Kidney tubule cell (primary cell): ENCODE measurements around the gene GALNT7.

Experiments used
- DNase-seq: peaks from one replicate; pipeline ENCODE4 v3.0.0-alpha.2; 2018; ENCODE audit warnings: low spot score

GALNT7 gene

GRCh38 chr4:173235050-173235449 lies 66.4 kb downstream of the GALNT7 start:
- no peak for DNase-seq

GRCh38 chr4:173236301-173236700 lies 67.7 kb downstream of the GALNT7 start:
- no peak for DNase-seq

GRCh38 chr4:173237152-173237551 lies 68.5 kb downstream of the GALNT7 start:
- DNase-seq: no peak

GRCh38 chr4:173237762-173238161 lies 69.2 kb downstream of the GALNT7 start:
- no peak for DNase-seq

- DNase-seq: no peak
These were observed 72.1 kb downstream of the GALNT7 start for GRCh38 chr4:173240696-173241095.

GRCh38 chr4:173242466-173243250 lies 74.0 kb downstream of the GALNT7 start:
- peak; percentile 74 for DNase-seq

GRCh38 chr4:173243321-173243720 lies 74.7 kb downstream of the GALNT7 start:
- DNase-seq: peak; percentile 84

GRCh38 chr4:173243917-173244658 lies 75.5 kb downstream of the GALNT7 start:
- no peak for DNase-seq

- no peak for DNase-seq
These were observed 77.3 kb downstream of the GALNT7 start for GRCh38 chr4:173245952-173246351.

GRCh38 chr4:173246719-173247118 lies 78.1 kb downstream of the GALNT7 start:
- no peak for DNase-seq

- no peak for DNase-seq
These were observed 78.7 kb downstream of the GALNT7 start for GRCh38 chr4:173247321-173247720.

GRCh38 chr4:173248690-173249089 lies 80.1 kb downstream of the GALNT7 start:
- no peak for DNase-seq

GRCh38 chr4:173252024-173252935 lies 83.7 kb downstream of the GALNT7 start:
- peak; percentile 100 for DNase-seq

- DNase-seq: no peak
These were observed 85.0 kb downstream of the GALNT7 start for GRCh38 chr4:173253561-173253960.

GRCh38 chr4:173254646-173255045 lies 86.0 kb downstream of the GALNT7 start:
- DNase-seq: no peak

GRCh38 chr4:173256825-173257224 lies 88.2 kb downstream of the GALNT7 start:
- DNase-seq: no peak

- peak; percentile 70 for DNase-seq
These were observed 89.4 kb downstream of the GALNT7 start for GRCh38 chr4:173257732-173258717.

- DNase-seq: no peak
These were observed 90.3 kb downstream of the GALNT7 start for GRCh38 chr4:173258866-173259265.

GRCh38 chr4:173259310-173259709 lies 90.7 kb downstream of the GALNT7 start:
- DNase-seq: no peak

GRCh38 chr4:173261052-173261451 lies 92.4 kb downstream of the GALNT7 start:
- no peak for DNase-seq

- DNase-seq: no peak
These were observed 93.8 kb downstream of the GALNT7 start for GRCh38 chr4:173262375-173262774.
